ENCODE results near the gene CRYBA1.

Gene CRYBA1

GRCh38 chr17:29237476-29238132, 9.1 kb upstream of the CRYBA1 start:
- no peak for TF ChIP-seq CTCF (IDR thresholded peaks at IDR 0.05; ENCODE audit: extremely low read depth, insufficient read depth, missing control alignments)
- in situ Hi-C loops (cut with MboI; ENCODE audit: low pct_unique_long_range_greater_than_20kb, low sequenced_read_pairs, unreplicated experiment) = no loop called here

DNA sequence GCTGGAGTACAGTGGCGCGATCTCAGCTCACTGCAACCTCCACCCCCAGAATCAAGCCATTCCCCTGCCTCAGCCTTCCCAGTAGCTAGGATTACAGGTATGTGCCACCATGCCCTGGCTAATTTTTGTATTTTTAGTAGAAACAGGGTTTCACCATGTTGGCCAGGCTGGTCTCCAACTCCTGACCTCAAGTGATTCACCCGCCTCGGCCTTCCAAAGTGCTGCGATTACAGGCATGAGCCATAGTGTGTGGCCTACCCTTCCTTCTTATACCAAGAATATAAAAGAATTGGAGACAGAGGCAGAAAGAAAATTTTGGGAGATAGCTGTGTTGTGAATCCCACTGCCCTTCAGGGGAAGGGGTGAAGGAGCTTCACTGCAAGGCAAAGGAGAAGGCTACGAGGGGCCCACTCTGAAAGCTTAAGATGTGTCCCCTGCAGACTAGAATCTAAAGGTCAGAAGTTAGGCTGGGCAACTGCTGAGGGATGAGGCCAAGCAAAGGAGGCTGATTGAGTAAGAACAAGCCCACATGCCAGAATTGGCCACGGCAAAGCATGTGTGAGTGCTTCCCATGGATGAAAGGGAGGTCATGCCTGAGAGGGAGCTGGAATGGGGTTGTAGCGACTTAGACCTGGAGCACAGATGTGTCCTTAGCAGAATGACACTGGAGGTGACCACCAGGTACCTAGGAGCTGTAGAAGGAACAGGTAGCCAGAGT, 8.4 kb upstream of the CRYBA1 start:
- DNase-seq (ENCODE audit: low spot score) = no peak
- TF ChIP-seq CTCF (IDR thresholded peaks at IDR 0.05; ENCODE audit: extremely low read depth, insufficient read depth, missing control alignments) = no peak
- in situ Hi-C loops (cut with MboI; ENCODE audit: low pct_unique_long_range_greater_than_20kb, low sequenced_read_pairs, unreplicated experiment) = no loop called here

More at GRCh38 chr17:29237476-29238132, 9.1 kb upstream of the CRYBA1 start:
- DNase-seq (ENCODE audit: low spot score) = no peak

DNA sequence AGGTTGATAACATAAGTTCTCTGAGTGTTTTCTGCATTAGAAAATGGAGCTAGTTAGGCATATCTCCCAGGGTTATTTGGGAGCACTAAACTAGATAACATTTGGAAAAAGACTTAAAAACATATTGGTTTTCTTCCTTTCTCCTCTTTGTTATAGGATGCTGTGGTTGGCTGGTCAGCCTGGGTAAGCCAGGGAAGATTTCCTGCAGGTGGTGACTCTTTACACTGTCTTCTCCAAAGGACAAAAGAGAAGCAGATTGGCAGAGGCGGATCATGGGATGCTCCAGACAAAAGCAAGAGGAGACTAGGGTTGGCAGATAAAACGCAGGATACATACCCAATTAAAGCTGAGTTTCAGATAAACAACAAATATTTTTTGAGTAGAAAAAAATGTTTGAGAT, 6.2 kb upstream of the CRYBA1 start:
- TF ChIP-seq CTCF (IDR thresholded peaks at IDR 0.05; ENCODE audit: extremely low read depth, insufficient read depth, missing control alignments) = no peak
- in situ Hi-C loops (cut with MboI; ENCODE audit: low pct_unique_long_range_greater_than_20kb, low sequenced_read_pairs, unreplicated experiment) = no loop called here
- DNase-seq (ENCODE audit: low spot score) = no peak

DNA sequence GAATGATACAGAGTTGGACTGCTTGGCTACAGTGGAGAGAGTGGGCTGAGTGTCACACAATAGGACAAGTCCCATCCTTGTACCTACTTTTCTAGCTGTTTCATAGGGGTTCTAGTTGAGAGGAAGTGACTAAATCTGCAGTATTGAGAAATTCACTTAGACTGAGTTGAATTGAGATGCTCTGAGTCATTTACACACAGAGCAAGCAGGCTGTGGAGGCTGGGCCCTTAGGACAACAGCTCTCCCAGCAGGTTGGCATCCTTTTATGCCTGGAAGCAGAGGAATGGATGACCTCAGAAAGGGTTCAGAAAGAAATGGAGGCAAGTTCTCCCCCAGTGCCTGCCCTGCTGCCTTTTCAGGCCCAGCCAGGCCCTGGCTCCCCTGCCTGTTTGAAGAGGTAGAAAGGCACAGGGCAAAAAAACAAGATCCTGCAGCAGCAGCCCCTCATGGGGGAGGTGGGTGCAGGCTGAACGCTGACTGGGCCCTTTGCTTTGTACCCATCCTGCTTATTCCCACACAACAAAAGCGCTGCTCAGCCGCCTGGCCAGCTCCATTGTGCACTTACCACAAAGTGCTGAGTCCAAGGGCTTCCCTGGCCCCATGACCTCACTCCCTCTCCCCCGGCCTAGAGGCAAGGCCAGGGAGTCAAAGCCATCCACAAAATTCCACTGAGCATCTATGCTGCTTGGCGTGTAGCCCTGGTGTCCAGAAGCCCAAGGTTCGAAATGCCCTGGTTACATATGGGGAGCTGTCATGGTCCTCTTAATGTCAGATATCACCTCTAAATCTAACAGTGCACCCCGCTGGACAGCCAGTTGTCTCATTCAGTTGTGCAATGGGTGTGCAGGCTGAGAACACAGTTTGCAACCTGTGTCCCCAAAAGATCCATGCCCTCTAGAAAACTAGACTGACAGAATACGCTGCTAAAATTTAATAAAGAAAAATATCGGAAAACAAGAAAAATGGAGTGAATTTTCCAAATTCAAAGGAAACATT, 5.4 kb upstream of the CRYBA1 start:
- peak; percentile 33 for TF ChIP-seq CTCF (IDR thresholded peaks at IDR 0.05; ENCODE audit: extremely low read depth, insufficient read depth, missing control alignments)
- in situ Hi-C loops (cut with MboI; ENCODE audit: low pct_unique_long_range_greater_than_20kb, low sequenced_read_pairs, unreplicated experiment) = no loop called here
- DNase-seq (ENCODE audit: low spot score) = no peak

DNA sequence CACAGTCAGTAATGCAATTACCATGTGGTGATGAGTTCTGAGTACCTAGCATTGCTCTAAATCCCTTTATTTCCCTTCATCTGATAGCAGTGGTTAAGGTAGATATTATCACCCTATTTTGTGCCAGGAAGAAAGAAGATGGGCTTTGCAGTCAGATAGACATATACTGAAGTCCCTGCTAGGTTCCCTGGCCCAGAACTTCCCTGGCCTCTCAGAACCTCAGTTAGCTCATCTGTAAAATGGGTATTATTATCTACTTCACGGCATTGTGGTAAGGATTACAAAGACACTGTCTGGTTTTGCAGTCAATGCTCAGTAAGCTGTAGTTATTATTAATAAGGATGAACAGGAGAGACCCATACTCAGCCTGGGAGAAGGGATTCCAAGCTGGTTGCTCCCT, 4.6 kb upstream of the CRYBA1 start:
- in situ Hi-C loops (cut with MboI; ENCODE audit: low pct_unique_long_range_greater_than_20kb, low sequenced_read_pairs, unreplicated experiment) = no loop called here
- DNase-seq (ENCODE audit: low spot score) = no peak
- TF ChIP-seq CTCF (IDR thresholded peaks at IDR 0.05; ENCODE audit: extremely low read depth, insufficient read depth, missing control alignments) = no peak

- in situ Hi-C loops (cut with MboI; ENCODE audit: low pct_unique_long_range_greater_than_20kb, low sequenced_read_pairs, unreplicated experiment) = no loop called here
Measured at GRCh38 chr17:29242790-29243189, 3.9 kb upstream of the CRYBA1 start.

More at GRCh38 chr17:29242790-29243189, 3.9 kb upstream of the CRYBA1 start:
- no peak for DNase-seq (ENCODE audit: low spot score)
- TF ChIP-seq CTCF (IDR thresholded peaks at IDR 0.05; ENCODE audit: extremely low read depth, insufficient read depth, missing control alignments) = no peak
